Lung (tissue), 12 donors: ENCODE data around the gene FLNA. TPM values are rescaled to one million over a fixed set of nuclear protein-coding genes. Genes with fewer than 3 reads are reported as not detected.

ENCODE experiments used
- ATAC-seq: fragments of 200-7000 bp; cut with Tn5 transposase; one replicate; pipeline ENCODE4 v1.9.1; 2020; ENCODE audit warnings: moderate number of reproducible peaks; ENCODE audit not compliant: insufficient read depth, low FRiP score
- DNase-seq, 3 donors: peaks; one replicate each; pipeline ENCODE4 v3.0.0-alpha.2; 2013 to 2017
- H3K27ac ChIP-seq, 2 donors: one replicate each; pipeline ENCODE4 v1.5.1; 2013; ENCODE audit warnings: mild to moderate bottlenecking in 2 of 2, moderate library complexity in 2 of 2, control low read depth in 1 of 2, inconsistent platforms in 1 of 2, low read depth in 1 of 2, low read length in 1 of 2
- H3K27me3 ChIP-seq, 3 donors: one replicate each; pipeline ENCODE4 v1.5.1; 2013; ENCODE audit warnings: low read length in 2 of 3; ENCODE audit not compliant: control insufficient read depth in 3 of 3, insufficient read depth in 3 of 3
- H3K36me3 ChIP-seq, 4 donors: one replicate each; pipeline ENCODE4 v1.5.1; 2013; ENCODE audit warnings: low read length in 4 of 4, mild to moderate bottlenecking in 1 of 4, moderate library complexity in 1 of 4; ENCODE audit not compliant: control insufficient read depth in 4 of 4, insufficient read depth in 4 of 4
- H3K4me1 ChIP-seq, 5 donors: one replicate each; pipeline ENCODE4 v1.5.1; 2013; ENCODE audit warnings: low read length in 5 of 5, mild to moderate bottlenecking in 2 of 5, moderate library complexity in 1 of 5; ENCODE audit not compliant: control insufficient read depth in 5 of 5, insufficient read depth in 5 of 5
- H3K4me3 ChIP-seq: one replicate; pipeline ENCODE4 v1.5.1; 2013; ENCODE audit warnings: mild to moderate bottlenecking, control low read depth, moderate library complexity
- H3K9ac ChIP-seq, 2 donors: one replicate each; pipeline ENCODE4 v1.5.1; 2013; ENCODE audit warnings: low read length in 2 of 2, control low read depth in 1 of 2; ENCODE audit not compliant: insufficient read depth in 1 of 2
- H3K9me3 ChIP-seq, 4 donors: one replicate each; pipeline ENCODE4 v1.5.1; 2013; ENCODE audit warnings: low read length in 3 of 4, mild to moderate bottlenecking in 1 of 4, moderate library complexity in 1 of 4; ENCODE audit not compliant: control insufficient read depth in 4 of 4, insufficient read depth in 3 of 4
- CTCF ChIP-seq: IDR thresholded peaks from 2 replicates; pipeline ENCODE4 v1.5.1; 2012; ENCODE audit warnings: mild to moderate bottlenecking; ENCODE audit errors: control extremely low read depth, extremely low read depth
- WGBS, 2 donors: extraction: QIAGEN DNeasy Blood & Tissue Kit; methylation state at CpG; one replicate each; pipeline ENCODE4 v1.1.7; 2013; 5-methylcytosine and 5-hydroxymethylcytosine counted together
- polyA plus RNA-seq, 2 donors: library from polyadenylated mRNA; stranded (reverse); fragments of 200-250 nt; gene quantifications; one replicate each; pipeline ENCODE4 v1.2.1, GENCODE V29; 2013
- total RNA-seq, 2 donors: library from RNA; depleted of rRNA in 1 of 2; stranded (reverse); fragments of >200 nt in 1 of 2; gene quantifications; one replicate each; pipeline ENCODE4 v1.2.1, GENCODE V29; 2014 to 2021
- donor health status: control.
- donor health status: control.
- donor health status: Bipolar disorder and iron deficiency.
- donor health status: healthy.
- donor health status: DM: yes; HTN: yes; CAD: no.

The FLNA gene
- total and polyA plus RNA-seq, 4 donors: 602 to 1,802 (median 714) TPM

- H3K27ac ChIP-seq: peak overlapping the region in 1 of 2 donors; percentile 11
- WGBS, 2 donors: 94 to 97% methylated on average over 30 to 41 of the region's 41 CpGs
- peaks cover 0 to 6% (median 0%) of the 10 kb centered on the region in 4 donors for H3K9me3 ChIP-seq
- no peak overlapping the region for H3K9ac ChIP-seq
- DNase-seq: no peak
- H3K4me3 ChIP-seq: no peak overlapping the region
- TF ChIP-seq CTCF: no peak
- ATAC-seq: no peak
- H3K36me3 ChIP-seq: peaks cover 34 to 78% (median 45%) of the 10 kb centered on the region in 4 donors
- H3K4me1 ChIP-seq: no peaks in the 10 kb centered on the region
- no peaks in the 10 kb centered on the region for H3K27me3 ChIP-seq
Measured at GRCh38 chrX:154359362-154360154, 14.9 kb downstream of the FLNA start.

- Histone ChIP-seq H3K27me3 (no peaks in the 10 kb centered on the region), H3K9me3 (peaks cover 0 to 2% (median 0%) of the 10 kb centered on the region in 4 donors), H3K27ac (no peak overlapping the region), H3K9ac (no peak overlapping the region), H3K4me3 (no peak overlapping the region), H3K4me1 (no peaks in the 10 kb centered on the region), H3K36me3 (peaks cover 34 to 77% (median 41%) of the 10 kb centered on the region in 4 donors)
- ATAC-seq (no peak), DNase-seq (no peak)
- 91 to 97% methylated on average over 4 to 6 of the region's 6 CpGs for WGBS, 2 donors
- TF ChIP-seq CTCF: no peak
Measured at GRCh38 chrX:154358829-154359228, 15.6 kb downstream of the FLNA start.

GRCh38 chrX:154358011-154358410 lies 16.4 kb downstream of the FLNA start:
- H3K4me1 ChIP-seq: no peaks in the 10 kb centered on the region
- peaks cover 37 to 83% (median 44%) of the 10 kb centered on the region in 4 donors for H3K36me3 ChIP-seq
- H3K27me3 ChIP-seq: no peaks in the 10 kb centered on the region
- peaks cover 0 to 2% (median 0%) of the 10 kb centered on the region in 4 donors for H3K9me3 ChIP-seq
- WGBS, 2 donors: 93 to 100% methylated on average over 5 to 11 of the region's 11 CpGs
- TF ChIP-seq CTCF: no peak
- no peak overlapping the region for H3K9ac ChIP-seq
- ATAC-seq: no peak
- H3K4me3 ChIP-seq: no peak overlapping the region
- DNase-seq: no peak
- no peak overlapping the region for H3K27ac ChIP-seq
